A549 (cell line): Measurements from ENCODE around the gene PCDH9. TPM values are rescaled to one million over a fixed set of nuclear protein-coding genes. Genes with fewer than 3 reads are reported as not detected.

ENCODE experiments used
- ATAC-seq, 2 experiments: fragments of 200-7000 bp in 1 of 2; fragments of >200 bp in 1 of 2; cut with Nextera tagmentation in 1 of 2; cut with Tn5 transposase in 1 of 2; 3 replicates each; pipeline versions ENCODE4 v1.8.0 to v1.9.1; 2018 to 2020; ENCODE audit warnings: mild to moderate bottlenecking in 1 of 2, moderate library complexity in 1 of 2
- CTCF ChIA-PET: fragments of 300-600 bp; sonication (Branson Sonifier 250); formaldehyde crosslinking; extraction: SDS; loops from one replicate; lab custom pipeline; 2021; ENCODE audit warnings: antibody characterized with exemption, inconsistent platforms; lab: Yijun Ruan, JAX
- POLR2A ChIA-PET: fragments of 350-600 bp; formaldehyde crosslinking; extraction: SDS; loops from one replicate; lab custom pipeline; 2021; ENCODE audit warnings: antibody characterized with exemption, inconsistent platforms; lab: Yijun Ruan, JAX
- DNase-seq, 2 experiments: peaks; one replicate each; pipeline versions ENCODE4 v3.0.0 to v3.0.0-alpha.2; 2011 to 2016; ENCODE audit warnings: low read depth in 1 of 2, low spot score in 1 of 2
- FAIRE-seq: peaks from 2 replicates; lab custom pipeline; 2011; peaks lifted over from hg19 to GRCh38; lab: Jason Lieb, UNC
- H3K27ac ChIP-seq, 2 experiments: fragments of >200 bp; sonication (Bioruptor Twin); formaldehyde crosslinking; 3 replicates each; pipeline ENCODE4 v1.5.1; 2016 to 2017
- H3K4me1 ChIP-seq: fragments of >200 bp; sonication (Bioruptor Twin); formaldehyde crosslinking; 3 replicates; pipeline ENCODE4 v1.6.1; 2016
- H3K4me2 ChIP-seq: fragments of >200 bp; sonication (Bioruptor Twin); formaldehyde crosslinking; 3 replicates; pipeline ENCODE4 v1.6.1; 2016
- H3K4me3 ChIP-seq: fragments of >200 bp; sonication (Bioruptor Twin); formaldehyde crosslinking; 3 replicates; pipeline ENCODE4 v1.5.1; 2016
- H3K9me3 ChIP-seq: fragments of >200 bp; sonication (Bioruptor Twin); formaldehyde crosslinking; 3 replicates; pipeline ENCODE4 v1.6.1; 2016
- BCL3 ChIP-seq: fragments of >200 bp; sonication (Bioruptor Twin); formaldehyde crosslinking; IDR thresholded peaks from 3 replicates; pipeline ENCODE4 v1.6.1; 2016
- BHLHE40 ChIP-seq: IDR thresholded peaks from 2 replicates; pipeline ENCODE4 v1.6.1; 2012; ENCODE audit warnings: low read depth, low read length, inconsistent platforms
- CBX2 ChIP-seq: fragments of 200-600 bp; sonication (generic); IDR thresholded peaks from 2 replicates; pipeline ENCODE4 v1.6.1; 2016; ENCODE audit warnings: low read depth, mild to moderate bottlenecking, borderline replicate concordance
- CBX8 ChIP-seq: fragments of 200-600 bp; sonication (generic); IDR thresholded peaks from 2 replicates; pipeline ENCODE4 v1.6.1; 2016
- CTCF ChIP-seq: fragments of >200 bp; sonication (Bioruptor Twin); formaldehyde crosslinking; IDR thresholded peaks from 3 replicates; pipeline ENCODE4 v1.5.1; 2016
- ESRRA ChIP-seq: fragments of 150-350 bp; IDR thresholded peaks from 2 replicates; pipeline ENCODE4 v1.6.1; 2014; ENCODE audit warnings: mild to moderate bottlenecking, low read length, borderline replicate concordance
- FOXS1 ChIP-seq: fragments of 250-450 bp; sonication (Bioruptor Pico); IDR thresholded peaks from 2 replicates; pipeline ENCODE4 v1.5.0; 2020; ENCODE audit warnings: mild to moderate bottlenecking, moderate library complexity
- HOXA7 ChIP-seq: fragments of 250-450 bp; sonication (Bioruptor Pico); IDR thresholded peaks from 2 replicates; pipeline ENCODE4 v1.5.0; 2020; ENCODE audit warnings: mild to moderate bottlenecking, moderate library complexity
- HOXB13 ChIP-seq: fragments of 250-450 bp; sonication (Bioruptor Pico); IDR thresholded peaks from 2 replicates; pipeline ENCODE4 v1.5.0; 2020; ENCODE audit warnings: low read depth, mild to moderate bottlenecking, moderate library complexity
- JUN ChIP-seq, 2 experiments: fragments of >200 bp; sonication (Bioruptor Twin); formaldehyde crosslinking; IDR thresholded peaks; 2 replicates in 1 of 2; 3 replicates in 1 of 2; pipeline ENCODE4 v1.6.1; 2016 to 2017
- KDM1A ChIP-seq: fragments of 200-600 bp; sonication (generic); IDR thresholded peaks from 2 replicates; pipeline ENCODE4 v1.6.1; 2016; ENCODE audit warnings: low read depth, mild to moderate bottlenecking
- MAFK ChIP-seq: fragments of 450-650 bp; IDR thresholded peaks from 2 replicates; pipeline ENCODE4 v1.6.1; 2014; ENCODE audit not compliant: partially characterized antibody
- MAZ ChIP-seq: fragments of 150-350 bp; IDR thresholded peaks from 2 replicates; pipeline ENCODE4 v1.6.1; 2014; ENCODE audit warnings: antibody characterized with exemption, low read depth, low read length, borderline replicate concordance
- MYC ChIP-seq: IDR thresholded peaks from 2 replicates; pipeline ENCODE4 v1.6.1; 2012; ENCODE audit warnings: mild to moderate bottlenecking, inconsistent platforms, low read length, improper control_type of control experiment, borderline replicate concordance
- NFE2L2 ChIP-seq: fragments of 150-350 bp; conservative IDR thresholded peaks from 2 replicates; pipeline ENCODE4 v1.6.1; 2014; ENCODE audit warnings: low read length
- PHF8 ChIP-seq: fragments of 200-600 bp; sonication (generic); IDR thresholded peaks from 2 replicates; pipeline ENCODE4 v1.6.1; 2016; ENCODE audit warnings: low read depth, mild to moderate bottlenecking, antibody characterized with exemption, moderate library complexity, borderline replicate concordance
- POLR2AphosphoS2 ChIP-seq: conservative IDR thresholded peaks from 2 replicates; pipeline ENCODE4 v1.6.1; 2012; ENCODE audit warnings: low read length, improper control_type of control experiment, inconsistent platforms
- RAD21 ChIP-seq, 2 experiments: fragments of >200 bp in 1 of 2; sonication (Bioruptor Twin) in 1 of 2; formaldehyde crosslinking in 1 of 2; IDR thresholded peaks in 1 of 2; conservative IDR thresholded peaks in 1 of 2; 2 replicates in 1 of 2; 3 replicates in 1 of 2; pipeline ENCODE4 v1.6.1; 2012 to 2018; ENCODE audit warnings: inconsistent platforms in 1 of 2
- RARB ChIP-seq: fragments of 250-450 bp; sonication (Bioruptor Pico); IDR thresholded peaks from 2 replicates; pipeline ENCODE4 v1.8.0; 2021; ENCODE audit warnings: mild to moderate bottlenecking, moderate library complexity
- REST ChIP-seq: fragments of 200-600 bp; sonication (generic); IDR thresholded peaks from 2 replicates; pipeline ENCODE4 v1.6.1; 2016; ENCODE audit warnings: antibody characterized with exemption, mild to moderate bottlenecking, moderate library complexity
- RFX5 ChIP-seq: fragments of 450-650 bp; IDR thresholded peaks from 2 replicates; pipeline ENCODE4 v1.7.1; 2014; ENCODE audit warnings: antibody characterized with exemption, mild to moderate bottlenecking, moderate library complexity
- SMC3 ChIP-seq: fragments of >200 bp; sonication (Bioruptor Twin); formaldehyde crosslinking; IDR thresholded peaks from 3 replicates; pipeline ENCODE4 v1.6.1; 2018; ENCODE audit warnings: inconsistent platforms
- SREBF2 ChIP-seq: fragments of 450-650 bp; IDR thresholded peaks from 2 replicates; pipeline ENCODE4 v1.6.1; 2014; ENCODE audit warnings: mild to moderate bottlenecking, moderate library complexity
- TFCP2L1 ChIP-seq: fragments of 250-450 bp; sonication (Bioruptor Pico); IDR thresholded peaks from 2 replicates; pipeline ENCODE4 v1.5.0; 2021; ENCODE audit warnings: mild to moderate bottlenecking
- TP53 ChIP-seq: fragments of 250-450 bp; sonication (Bioruptor Pico); IDR thresholded peaks from 2 replicates; pipeline ENCODE4 v1.5.0; 2021; ENCODE audit warnings: mild to moderate bottlenecking, moderate library complexity
- WGBS: methylation state at CpG from one replicate; pipeline ENCODE4 v1.1.6; 2017; ENCODE audit errors: missing lambda C conversion rate; 5-methylcytosine and 5-hydroxymethylcytosine counted together
- polyA plus RNA-seq, 4 experiments: library from polyadenylated mRNA; depleted of rRNA in 3 of 4; stranded (reverse); fragments of >200 nt; fragmentation: RNase III in 1 of 4; extraction: RNeasy Plus Mini Kit Qiagen cat#74134 plus additional on column Dnase treatment in 1 of 4; gene quantifications; 2 replicates in 3 of 4; 3 replicates in 1 of 4; pipeline ENCODE4 v1.2.3, GENCODE V29; 2011 to 2017

PCDH9 gene
- polyA plus RNA-seq, 2 of the 4 experiments (the other 2 are of a cell fraction), result 16.0 to 29.5 TPM

- no peak for DNase-seq
- no peaks in the 10 kb centered on the region for H3K9me3 ChIP-seq
- TF ChIP-seq TP53 (no peak), MAFK (peak; percentile 71)
- FAIRE-seq, result no peak
- H3K27ac ChIP-seq, result no peak overlapping the region
- no peak overlapping the region for H3K4me3 ChIP-seq
- ChIA-PET CTCF (interaction anchor here (0.9 kb wide), 1 partner anchor 14 kb away, joined by 3 read pairs; no protein-coding TSS in a partner anchor), POLR2A (no interaction called here)
- no peak overlapping the region for H3K4me2 ChIP-seq
- 0 out of 3 replicates have a peak, but pooled peaks cover 4% of the 10 kb centered on the region for H3K4me1 ChIP-seq
- no peak for ATAC-seq
- WGBS, result 76% methylated on average over 1 of the region's 1 CpG
Observed at GRCh38 chr13:67008075-67008668, 222.0 kb downstream of the PCDH9 start.

GRCh38 chr13:67004511-67004910 is 225.6 kb downstream of the PCDH9 start:
- Histone ChIP-seq H3K4me1 (0 out of 3 replicates have a peak, but pooled peaks cover 6% of the 10 kb centered on the region), H3K9me3 (no peaks in the 10 kb centered on the region), H3K27ac (no peak overlapping the region), H3K4me3 (no peak overlapping the region), H3K4me2 (no peak overlapping the region)
- ChIA-PET POLR2A (no interaction called here), CTCF (no interaction called here)
- WGBS, result 92% methylated on average over 1 of the region's 1 CpG
- no peak for DNase-seq
- no peak for TF ChIP-seq CBX8
- FAIRE-seq, result no peak
- no peak for ATAC-seq

- ChIA-PET POLR2A (no interaction called here), CTCF (no interaction called here)
- H3K4me3 ChIP-seq, result no peak overlapping the region
- H3K4me1 ChIP-seq, result 0 out of 3 replicates have a peak, but pooled peaks cover 6% of the 10 kb centered on the region
- ATAC-seq (no peak), FAIRE-seq (no peak), DNase-seq (no peak)
- H3K4me2 ChIP-seq, result no peak overlapping the region
- no peak overlapping the region for H3K27ac ChIP-seq
- TF ChIP-seq CBX8 (no peak), RAD21 (conservative IDR thresholded peaks at IDR 0.05 in 1 of 2, IDR thresholded peaks at IDR 0.05 in 1 of 2) (no peak), NFE2L2 (no peak), KDM1A (no peak), PHF8 (no peak), POLR2AphosphoS2 (no peak), MAZ (no peak), SMC3 (no peak), FOXS1 (CRISPR knock-in tag) (no peak), JUN (IDR thresholded peaks at IDR 0.05) (no peak), REST (no peak), BHLHE40 (no peak), CBX2 (no peak), ESRRA (no peak), TFCP2L1 (CRISPR knock-in tag) (no peak), HOXB13 (no peak)
- 83% methylated on average over 7 of the region's 7 CpGs for WGBS
- H3K9me3 ChIP-seq, result no peaks in the 10 kb centered on the region
Observed at GRCh38 chr13:67003743-67004142, 226.4 kb downstream of the PCDH9 start.

GRCh38 chr13:67001363-67001762 is 228.8 kb downstream of the PCDH9 start:
- ChIA-PET POLR2A (interaction anchor here (0.6 kb wide), 1 partner anchor 31 kb away, joined by 3 read pairs; no protein-coding TSS in a partner anchor), CTCF (interaction anchor here (1.4 kb wide), 1 partner anchor 312 kb away, joined by 3 read pairs; no protein-coding TSS in a partner anchor)
- Histone ChIP-seq H3K9me3 (no peaks in the 10 kb centered on the region), H3K4me3 (no peak overlapping the region), H3K4me1 (peaks cover 16% of the 10 kb centered on the region), H3K4me2 (peak overlapping the region; percentile 30; the same call in 1 of the 3 replicates), H3K27ac (peak overlapping the region; percentile 22 to 51; a peak in 3 of 6 replicates)
- peak in 1 of 2 experiments; percentile 53; a peak in 3 of 6 replicates for ATAC-seq
- DNase-seq, result no peak
- WGBS, result 75% methylated on average over 5 of the region's 5 CpGs
- FAIRE-seq, result no peak
- TF ChIP-seq TFCP2L1 (CRISPR knock-in tag), result no peak
- no peak for TF ChIP-seq HOXA7
- no peak for TF ChIP-seq SREBF2
- no peak for TF ChIP-seq MAZ
- TF ChIP-seq POLR2AphosphoS2, result no peak
- TF ChIP-seq CTCF, result no peak
- TF ChIP-seq HOXB13, result no peak
- no peak for TF ChIP-seq BCL3
- no peak for TF ChIP-seq MYC
- TF ChIP-seq RARB (CRISPR knock-in tag), result no peak
- TF ChIP-seq JUN (IDR thresholded peaks at IDR 0.05), result no peak
- TF ChIP-seq NFE2L2, result no peak
- no peak for TF ChIP-seq RFX5
